Spinal cord (tissue), 10 donors: Measurements from ENCODE around the gene A1BG. TPM values are rescaled to one million over a fixed set of nuclear protein-coding genes. Genes with fewer than 3 reads are reported as not detected.
A peak's percentile ranks its signal among the peaks of the same experiment; 100 is the strongest.

Experiments used
- DNase-seq, 6 donors: peaks; one replicate each; pipeline versions ENCODE4 v3.0.0 to v3.0.0-alpha.2; 2013 to 2015; ENCODE audit warnings: low spot score in 6 of 6, low read depth in 4 of 6
- H3K27ac ChIP-seq: one replicate; pipeline ENCODE4 v1.5.1; 2013; ENCODE audit warnings: low read depth, low read length, control low read depth
- H3K27me3 ChIP-seq: one replicate; pipeline ENCODE4 v1.6.1; 2013; ENCODE audit warnings: low read length; ENCODE audit not compliant: control insufficient read depth, insufficient read depth
- H3K36me3 ChIP-seq: one replicate; pipeline ENCODE4 v1.6.1; 2013; ENCODE audit warnings: low read length; ENCODE audit not compliant: control insufficient read depth, insufficient read depth
- H3K4me1 ChIP-seq: one replicate; pipeline ENCODE4 v1.6.1; 2013; ENCODE audit warnings: low read length; ENCODE audit not compliant: control insufficient read depth, insufficient read depth
- H3K4me3 ChIP-seq: one replicate; pipeline ENCODE4 v1.5.1; 2013; ENCODE audit warnings: low read depth, low read length, control low read depth
- H3K9me3 ChIP-seq: one replicate; pipeline ENCODE4 v1.6.1; 2013; ENCODE audit warnings: low read length; ENCODE audit not compliant: control insufficient read depth, insufficient read depth
- WGBS: methylation state at CpG from one replicate; pipeline ENCODE4 v1.1.5; 2013; ENCODE audit warnings: missing lambda C conversion rate; ENCODE audit not compliant: insufficient coverage; 5-methylcytosine and 5-hydroxymethylcytosine counted together
- polyA plus RNA-seq, 2 donors: library from polyadenylated mRNA; unstranded; fragments of 120-200 nt; gene quantifications; one replicate each; pipeline ENCODE4 v1.2.1, GENCODE V29; 2013; ENCODE audit not compliant: insufficient read length in 2 of 2
- total RNA-seq, 2 donors: library from RNA; depleted of rRNA in 1 of 2; stranded (reverse); fragments of 120-200 nt in 1 of 2; fragments of >200 nt in 1 of 2; gene quantifications; one replicate each; pipeline versions ENCODE4 v1.2.3 to v1.2.4, GENCODE V29; 2013 to 2014
- donor health status: healthy.

The A1BG gene
- total and polyA plus RNA-seq, 4 donors: 2.0 to 10.8 (median 5.0) TPM

- H3K4me3 ChIP-seq: peak within 1 kb of the TSS; percentile 88
- H3K9me3 ChIP-seq: no peaks in the 10 kb centered on the region
- peak; percentile 90 to 100 (median 98) for DNase-seq
- peaks cover 27% of the 10 kb centered on the region for H3K36me3 ChIP-seq
- 0% methylated on average over 64 of the region's 64 CpGs for WGBS
- H3K27me3 ChIP-seq: no peaks in the 10 kb centered on the region
- H3K4me1 ChIP-seq: peaks cover 30% of the 10 kb centered on the region
- H3K27ac ChIP-seq: peak within 1 kb of the TSS; percentile 99
Observed at GRCh38 chr19:58386576-58387337, 33.5 kb upstream of the A1BG start, which contains the start of gene RPS5. RPS5 (plus strand) TSS chr19:58387269; CDS start chr19:58388138, 869 bp downstream.

- Histone ChIP-seq H3K4me3 (peak overlapping the region; percentile 88), H3K4me1 (peaks cover 37% of the 10 kb centered on the region), H3K27ac (peak overlapping the region; percentile 99), H3K9me3 (no peaks in the 10 kb centered on the region), H3K36me3 (peaks cover 20% of the 10 kb centered on the region), H3K27me3 (no peaks in the 10 kb centered on the region)
- peak in 1 of 6 donors; percentile 5 for DNase-seq
- 3% methylated on average over 30 of the region's 36 CpGs for WGBS
Observed at GRCh38 chr19:58385891-58386575, 32.7 kb upstream of the A1BG start.

- 85% methylated on average over 9 of the region's 9 CpGs for WGBS
- Histone ChIP-seq H3K4me3 (peak overlapping the region; percentile 88), H3K4me1 (peaks cover 38% of the 10 kb centered on the region), H3K9me3 (no peaks in the 10 kb centered on the region), H3K27me3 (no peaks in the 10 kb centered on the region), H3K27ac (peak overlapping the region; percentile 99), H3K36me3 (peaks cover 19% of the 10 kb centered on the region)
- no peak for DNase-seq
Observed at GRCh38 chr19:58385313-58385890, 32.1 kb upstream of the A1BG start.

- Histone ChIP-seq H3K9me3 (no peaks in the 10 kb centered on the region), H3K36me3 (peaks cover 6% of the 10 kb centered on the region), H3K4me1 (peaks cover 51% of the 10 kb centered on the region), H3K4me3 (no peak overlapping the region), H3K27me3 (no peaks in the 10 kb centered on the region), H3K27ac (no peak overlapping the region)
- DNase-seq: no peak
- 100% methylated on average over 4 of the region's 6 CpGs for WGBS
Observed at GRCh38 chr19:58382997-58383603, 29.8 kb upstream of the A1BG start.

GRCh38 chr19:58381460-58382212 is 28.3 kb upstream of the A1BG start:
- no peak for DNase-seq
- Histone ChIP-seq H3K9me3 (no peaks in the 10 kb centered on the region), H3K36me3 (peaks cover 4% of the 10 kb centered on the region), H3K27ac (peak overlapping the region; percentile 88), H3K4me3 (peak overlapping the region; percentile 64), H3K27me3 (no peaks in the 10 kb centered on the region), H3K4me1 (peaks cover 38% of the 10 kb centered on the region)
- 55% methylated on average over 16 of the region's 26 CpGs for WGBS

- DNase-seq: peak; percentile 93 to 100 (median 98)
- Histone ChIP-seq H3K4me3 (peak within 1 kb of the TSS; percentile 64), H3K27ac (peak within 1 kb of the TSS; percentile 88), H3K36me3 (peaks cover 4% of the 10 kb centered on the region), H3K9me3 (no peaks in the 10 kb centered on the region), H3K4me1 (peaks cover 32% of the 10 kb centered on the region), H3K27me3 (no peaks in the 10 kb centered on the region)
- under 1% methylated on average over 78 of the region's 83 CpGs for WGBS
Observed at GRCh38 chr19:58380662-58381459, 27.6 kb upstream of the A1BG start, which contains the start of gene ZNF837. ZNF837 (minus strand) TSS chr19:58381030; CDS start chr19:58369332, 11,698 bp downstream.

GRCh38 chr19:58380037-58380661 is 26.9 kb upstream of the A1BG start:
- peak overlapping the region; percentile 64 for H3K4me3 ChIP-seq
- no peak for DNase-seq
- H3K9me3 ChIP-seq: no peaks in the 10 kb centered on the region
- H3K36me3 ChIP-seq: peaks cover 4% of the 10 kb centered on the region
- peak overlapping the region; percentile 88 for H3K27ac ChIP-seq
- H3K4me1 ChIP-seq: peaks cover 25% of the 10 kb centered on the region
- no peaks in the 10 kb centered on the region for H3K27me3 ChIP-seq
- 8% methylated on average over 24 of the region's 24 CpGs for WGBS

GRCh38 chr19:58379246-58379645 is 26.0 kb upstream of the A1BG start:
- no peaks in the 10 kb centered on the region for H3K27me3 ChIP-seq
- no peak overlapping the region for H3K4me3 ChIP-seq
- WGBS: 83% methylated on average over 5 of the region's 6 CpGs
- no peaks in the 10 kb centered on the region for H3K36me3 ChIP-seq
- no peak for DNase-seq
- no peaks in the 10 kb centered on the region for H3K9me3 ChIP-seq
- no peak overlapping the region for H3K27ac ChIP-seq
- peaks cover 24% of the 10 kb centered on the region for H3K4me1 ChIP-seq
